Uterus (tissue), 4 donors: ENCODE data around the gene TRIP4. TPM values are rescaled to one million over a fixed set of nuclear protein-coding genes. Genes with fewer than 3 reads are reported as not detected.

Experiments
- DNase-seq, 2 donors: peaks; one replicate each; pipeline ENCODE4 v3.0.0-alpha.2; 2019 to 2020
- H3K27ac ChIP-seq, 2 donors: fragments of 200-600 bp; sonication (generic); 1 replicate in 1 of 2; 2 replicates in 1 of 2; pipeline ENCODE4 v1.5.1; 2016 to 2018
- H3K27me3 ChIP-seq, 2 donors: fragments of 200-600 bp; sonication (generic); one replicate each; pipeline ENCODE4 v1.5.1; 2018 to 2019; ENCODE audit warnings: control low read depth in 1 of 2
- H3K36me3 ChIP-seq, 2 donors: fragments of 200-600 bp; sonication (generic); one replicate each; pipeline ENCODE4 v1.5.1; 2019; ENCODE audit warnings: control low read depth in 1 of 2
- H3K4me1 ChIP-seq, 2 donors: fragments of 200-600 bp; sonication (generic); one replicate each; pipeline ENCODE4 v1.5.1; 2018 to 2019; ENCODE audit warnings: control low read depth in 1 of 2
- H3K4me3 ChIP-seq, 2 donors: fragments of 200-600 bp; sonication (generic); 1 replicate in 1 of 2; 2 replicates in 1 of 2; pipeline ENCODE4 v1.5.1; 2018 to 2019; ENCODE audit warnings: mild to moderate bottlenecking in 1 of 2
- H3K9me3 ChIP-seq, 2 donors: fragments of 200-600 bp; sonication (generic); one replicate each; pipeline ENCODE4 v1.5.1; 2019; ENCODE audit warnings: control low read depth in 1 of 2
- POLR2A ChIP-seq, 2 donors: fragments of 450-650 bp; IDR thresholded peaks; one replicate each; pipeline ENCODE4 v1.6.1; 2016; ENCODE audit warnings: antibody characterized with exemption in 2 of 2, mild to moderate bottlenecking in 1 of 2, moderate library complexity in 1 of 2
- intact Hi-C: fragments of 100-400 bp; cut with DNase I; formaldehyde crosslinking; loops from one replicate; pipeline ENCODE4 v1.15.1; 2023; ENCODE audit warnings: low total_unique reads
- total RNA-seq, 4 donors: library from RNA; depleted of rRNA in 3 of 4; stranded (reverse); fragments of >200 nt in 3 of 4; gene quantifications; one replicate each; pipeline versions ENCODE4 v1.1.0 to v1.2.4, GENCODE V29; 2014 to 2023
- TF ChIP-seq, protein P1 (sequence below), 4 experiments: fragments of 200-600 bp in 2 of 4; fragments of 450-650 bp in 2 of 4; sonication (generic) in 2 of 4; IDR thresholded peaks; one replicate each; pipeline ENCODE4 v1.5.1; 2016 to 2019; ENCODE audit warnings: antibody characterized with exemption in 4 of 4, mild to moderate bottlenecking in 2 of 4, moderate library complexity in 1 of 4
- donor health status: DM: yes; HTN: yes; CAD: no.

Gene TRIP4
- total RNA-seq, 4 donors from 2014 or later, result 1.2 to 24.1 (median 20.3) TPM

DNA sequence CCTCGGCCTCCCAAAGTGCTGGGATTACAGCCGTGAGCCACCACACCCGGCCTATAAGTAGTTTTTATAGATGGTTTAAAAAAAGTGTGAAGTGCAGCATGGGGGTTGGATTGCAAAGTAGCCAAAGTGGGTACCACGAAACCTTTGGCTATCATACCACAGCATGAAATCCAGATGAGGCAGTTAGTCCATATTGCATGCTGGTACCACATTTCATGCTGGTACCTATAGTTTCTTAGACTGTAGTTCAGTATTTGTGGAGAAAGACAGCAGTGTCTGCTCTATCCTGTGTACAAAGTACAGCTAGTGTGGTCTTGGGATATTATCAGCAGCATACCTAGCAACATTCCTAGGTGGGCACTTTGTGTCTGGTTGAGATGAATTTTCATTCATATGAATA is 84.5 kb downstream of the TRIP4 start:
- intact Hi-C loops, result no loop called here
- no peaks in the 10 kb centered on the region for H3K36me3 ChIP-seq
- no peak overlapping the region for H3K27ac ChIP-seq
- H3K4me3 ChIP-seq, result no peak overlapping the region
- no peaks in the 10 kb centered on the region for H3K9me3 ChIP-seq
- TF ChIP-seq POLR2A (IDR thresholded peaks at IDR 0.05), result no peak
- TF ChIP-seq, protein P1, sequence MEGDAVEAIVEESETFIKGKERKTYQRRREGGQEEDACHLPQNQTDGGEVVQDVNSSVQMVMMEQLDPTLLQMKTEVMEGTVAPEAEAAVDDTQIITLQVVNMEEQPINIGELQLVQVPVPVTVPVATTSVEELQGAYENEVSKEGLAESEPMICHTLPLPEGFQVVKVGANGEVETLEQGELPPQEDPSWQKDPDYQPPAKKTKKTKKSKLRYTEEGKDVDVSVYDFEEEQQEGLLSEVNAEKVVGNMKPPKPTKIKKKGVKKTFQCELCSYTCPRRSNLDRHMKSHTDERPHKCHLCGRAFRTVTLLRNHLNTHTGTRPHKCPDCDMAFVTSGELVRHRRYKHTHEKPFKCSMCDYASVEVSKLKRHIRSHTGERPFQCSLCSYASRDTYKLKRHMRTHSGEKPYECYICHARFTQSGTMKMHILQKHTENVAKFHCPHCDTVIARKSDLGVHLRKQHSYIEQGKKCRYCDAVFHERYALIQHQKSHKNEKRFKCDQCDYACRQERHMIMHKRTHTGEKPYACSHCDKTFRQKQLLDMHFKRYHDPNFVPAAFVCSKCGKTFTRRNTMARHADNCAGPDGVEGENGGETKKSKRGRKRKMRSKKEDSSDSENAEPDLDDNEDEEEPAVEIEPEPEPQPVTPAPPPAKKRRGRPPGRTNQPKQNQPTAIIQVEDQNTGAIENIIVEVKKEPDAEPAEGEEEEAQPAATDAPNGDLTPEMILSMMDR (IDR thresholded peaks at IDR 0.05), result no peak
- H3K4me1 ChIP-seq, result no peaks in the 10 kb centered on the region
- no peaks in the 10 kb centered on the region for H3K27me3 ChIP-seq
- DNase-seq, result no peak

- H3K27me3 ChIP-seq, result no peaks in the 10 kb centered on the region
- no peak overlapping the region for H3K4me3 ChIP-seq
- H3K27ac ChIP-seq, result no peak overlapping the region
- H3K36me3 ChIP-seq, result no peaks in the 10 kb centered on the region
- H3K4me1 ChIP-seq, result no peaks in the 10 kb centered on the region
- no peak for DNase-seq
- H3K9me3 ChIP-seq, result no peaks in the 10 kb centered on the region
- intact Hi-C loops, result no loop called here
- no peak for TF ChIP-seq POLR2A (IDR thresholded peaks at IDR 0.05)
- TF ChIP-seq, protein P1 (IDR thresholded peaks at IDR 0.05), result no peak
Measured at GRCh38 chr15:64474846-64475245, 87.2 kb downstream of the TRIP4 start.

DNA sequence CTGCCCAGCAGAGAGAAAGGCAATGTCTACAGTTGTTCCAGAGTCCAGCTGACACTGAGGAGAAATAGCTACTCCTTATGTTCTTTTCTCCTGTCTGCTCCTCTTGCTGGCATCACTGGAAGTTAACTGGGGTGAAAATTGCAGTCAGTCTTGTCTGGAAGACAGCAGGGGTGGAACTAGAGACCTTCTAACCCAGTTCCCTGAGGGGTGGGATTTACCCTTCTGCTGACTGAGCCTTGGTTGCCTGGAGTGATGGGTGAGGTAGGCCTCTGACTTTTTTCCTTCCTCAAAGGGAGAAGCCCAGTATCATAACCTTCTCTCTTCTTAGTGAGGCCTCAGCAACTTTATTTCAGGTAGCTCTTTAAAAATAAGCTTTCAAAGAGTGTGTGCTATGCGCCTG is 88.9 kb downstream of the TRIP4 start:
- intact Hi-C loops, result no loop called here
- no peaks in the 10 kb centered on the region for H3K9me3 ChIP-seq
- no peaks in the 10 kb centered on the region for H3K36me3 ChIP-seq
- H3K4me3 ChIP-seq, result no peak overlapping the region
- H3K27ac ChIP-seq, result no peak overlapping the region
- no peaks in the 10 kb centered on the region for H3K27me3 ChIP-seq
- DNase-seq, result no peak
- no peaks in the 10 kb centered on the region for H3K4me1 ChIP-seq
- TF ChIP-seq, protein P1 (IDR thresholded peaks at IDR 0.05), result no peak
- TF ChIP-seq POLR2A (IDR thresholded peaks at IDR 0.05), result no peak

- Histone ChIP-seq H3K27me3 (no peaks in the 10 kb centered on the region), H3K36me3 (no peaks in the 10 kb centered on the region), H3K4me1 (no peaks in the 10 kb centered on the region), H3K27ac (no peak overlapping the region), H3K9me3 (no peaks in the 10 kb centered on the region), H3K4me3 (no peak overlapping the region)
- no peak for TF ChIP-seq POLR2A (IDR thresholded peaks at IDR 0.05)
- TF ChIP-seq, protein P1 (IDR thresholded peaks at IDR 0.05), result no peak
- intact Hi-C loops, result no loop called here
- DNase-seq, result no peak
Measured at GRCh38 chr15:64478863-64479262, 91.2 kb downstream of the TRIP4 start.

DNA sequence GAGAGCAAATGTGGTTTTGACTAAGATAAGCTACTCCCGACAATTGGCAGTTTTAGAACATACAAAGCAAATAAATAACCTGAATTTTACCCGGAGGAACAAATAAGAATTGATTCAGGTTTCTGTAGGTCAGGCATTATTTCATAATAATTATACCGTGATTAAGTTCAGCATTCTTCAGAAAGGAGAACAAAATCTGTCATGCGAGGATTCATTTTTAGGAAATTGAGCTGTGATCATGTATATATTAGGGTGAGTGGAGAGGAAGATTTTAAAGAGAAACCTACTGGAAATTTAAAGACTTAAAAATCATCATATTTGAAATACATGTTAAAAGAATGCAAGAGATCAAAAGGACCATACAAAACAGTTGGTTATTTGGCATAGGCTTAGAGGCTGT is 93.3 kb downstream of the TRIP4 start:
- H3K9me3 ChIP-seq, result no peaks in the 10 kb centered on the region
- H3K27ac ChIP-seq, result no peak overlapping the region
- H3K27me3 ChIP-seq, result no peaks in the 10 kb centered on the region
- H3K36me3 ChIP-seq, result no peaks in the 10 kb centered on the region
- no peaks in the 10 kb centered on the region for H3K4me1 ChIP-seq
- no peak for DNase-seq
- TF ChIP-seq POLR2A (IDR thresholded peaks at IDR 0.05), result no peak
- TF ChIP-seq, protein P1 (IDR thresholded peaks at IDR 0.05), result no peak
- intact Hi-C loops, result no loop called here
- H3K4me3 ChIP-seq, result no peak overlapping the region
